ENCODE data around the gene IKZF2. TPM values are rescaled to one million over a fixed set of nuclear protein-coding genes. Genes with fewer than 3 reads are reported as not detected.

Gene IKZF2
- total and polyA plus RNA-seq, 2 donors (not counting 3 experiments of a cell fraction or from before 2014, with no cell fraction given) = 0.08 to 0.46 TPM

GRCh38 chr2:213007290-213007838 is 144.0 kb downstream of the IKZF2 start:
- dilution Hi-C loops (cut with MboI; ENCODE audit: extremely low pct_ligation_motif_present, low sequenced_read_pairs) = no loop called here
- no TSS peak for BruUV-seq (replicated peaks)

More at GRCh38 chr2:213007290-213007838, 144.0 kb downstream of the IKZF2 start:
- CTCF ChIA-PET = interaction anchor here (0.6 kb wide), 1 partner anchor 13 kb away, joined by 3 read pairs; no protein-coding TSS in a partner anchor
- Histone ChIP-seq H3K4me2 (ENCODE audit: insufficient read depth, low read length) (no peak overlapping the region), H3K9me3 (replicated peaks; ENCODE audit: control insufficient read depth, insufficient read depth, low read length) (no peaks in the 10 kb centered on the region), H3K4me1 (ENCODE audit: control insufficient read depth, extremely low read depth, insufficient read depth, low read length) (no peaks in the 10 kb centered on the region), H3K27ac (ENCODE audit: insufficient read depth, low read depth, low read length) (no peak overlapping the region), H3K9ac (replicated peaks; ENCODE audit: extremely low read depth, insufficient read depth, low read length) (no peak overlapping the region), H3K4me3 (replicated peaks in 1 of 3; ENCODE audit: insufficient read depth in 1 of 3, low read depth in 1 of 3, low read length in 3 of 3) (no peak overlapping the region), H3K36me3 (ENCODE audit: control insufficient read depth in 2 of 2, extremely low read depth in 1 of 2, insufficient read depth in 2 of 2, low read length in 2 of 2) (no peaks in the 10 kb centered on the region), H2AFZ (ENCODE audit: low read depth, low read length) (no peak overlapping the region), H3K27me3 (ENCODE audit: control insufficient read depth in 2 of 2, insufficient read depth in 2 of 2, low read length in 2 of 2) (no peaks in the 10 kb centered on the region), H3K79me2 (ENCODE audit: control insufficient read depth, insufficient read depth, low read length) (no peaks in the 10 kb centered on the region), H4K20me1 (replicated peaks; ENCODE audit: control insufficient read depth, extremely low read depth, insufficient read depth, low read length) (no peaks in the 10 kb centered on the region), H3K9me1 (replicated peaks; ENCODE audit: control insufficient read depth, extremely low read depth, insufficient read depth, low read length) (no peaks in the 10 kb centered on the region)
- POLR2A ChIA-PET = no interaction called here
- FAIRE-seq (no peak), DNase-seq (ENCODE audit: low read depth, low spot score) (no peak)
- intact Hi-C loops (cut with micrococcal nuclease) = no loop called here
- TF ChIP-seq MAX (IDR thresholded peaks at IDR 0.05; ENCODE audit: insufficient read depth, insufficient read length) = no peak
- TF ChIP-seq CTCF (IDR thresholded peaks at IDR 0.05; ENCODE audit: extremely low read depth in 1 of 2, insufficient read depth in 1 of 2, low read depth in 1 of 2, low read length in 2 of 2) = no peak
- TF ChIP-seq JUN (IDR thresholded peaks at IDR 0.05; ENCODE audit: borderline replicate concordance, insufficient read depth, insufficient read length, low read depth) = no peak
- no peak for TF ChIP-seq EZH2 (IDR thresholded peaks at IDR 0.05; ENCODE audit: borderline replicate concordance, low read depth, low read length, severe bottlenecking)
- no peak for TF ChIP-seq GATA2 (IDR thresholded peaks at IDR 0.05; ENCODE audit: insufficient read depth, insufficient read length, low read depth, low read length)
- TF ChIP-seq POLR2AphosphoS5 (IDR thresholded peaks at IDR 0.05; ENCODE audit: insufficient read depth, low read depth, low read length) = no peak
- TF ChIP-seq MYC (IDR thresholded peaks at IDR 0.05; ENCODE audit: low read depth, low read length) = no peak
- TF ChIP-seq POLR2A (IDR thresholded peaks at IDR 0.05; ENCODE audit: low read depth, low read length) = no peak
- no peak for TF ChIP-seq FOS (IDR thresholded peaks at IDR 0.05; ENCODE audit: borderline replicate concordance, insufficient read depth, low read length)

Measured in endothelial cell of umbilical vein (primary cell).